ENCODE results near the gene C3orf22.

- TF ChIP-seq GATA2 (IDR thresholded peaks at IDR 0.05; ENCODE audit: low read depth, low read length) (no peak), GATA3 (IDR thresholded peaks at IDR 0.05; ENCODE audit: low read depth, low read length) (no peak)
Measured at GRCh38 chr3:126558336-126559071, at the start of gene C3orf22.
